Neural crest cell (in vitro differentiated cells): ENCODE data around the gene FNDC10. TPM values are rescaled to one million over a fixed set of nuclear protein-coding genes. Genes with fewer than 3 reads are reported as not detected.
A peak's percentile ranks its signal among the peaks of the same experiment; 100 is the strongest.
"Not testable (repeated sequence)": the region's sequence is repeated elsewhere in the genome, so short reads cannot be mapped to it uniquely, and the experiment has no call there.

Experiments used
- DNase-seq: peaks from one replicate; pipeline ENCODE4 v3.0.0; 2021; ENCODE audit warnings: low read depth, mixed read lengths, low spot score
- H3K27ac Mint-ChIP-seq: one replicate; pipeline ENCODE4 v1.8.0; 2021; ENCODE audit warnings: mild to moderate bottlenecking, mixed read lengths; ENCODE audit not compliant: unreplicated experiment
- H3K27me3 Mint-ChIP-seq: 2 replicates; pipeline ENCODE4 v1.8.0; 2021; ENCODE audit warnings: low read depth, mild to moderate bottlenecking, mixed read lengths
- H3K36me3 Mint-ChIP-seq: 2 replicates; pipeline ENCODE4 v1.8.0; 2021; ENCODE audit warnings: low read depth, mild to moderate bottlenecking, mixed read lengths
- H3K4me1 Mint-ChIP-seq: 2 replicates; pipeline ENCODE4 v1.8.0; 2021; ENCODE audit warnings: mixed read lengths
- H3K4me3 Mint-ChIP-seq: one replicate; pipeline ENCODE4 v1.8.0; 2021; ENCODE audit warnings: mild to moderate bottlenecking, mixed read lengths
- H3K9me3 Mint-ChIP-seq: 2 replicates; pipeline ENCODE4 v1.8.0; 2021; ENCODE audit warnings: mixed read lengths
- CTCF ChIP-seq: fragments of 200-600 bp; sonication (generic); conservative IDR thresholded peaks from 2 replicates; pipeline ENCODE4 v1.5.0; 2021; ENCODE audit warnings: antibody characterized with exemption, mild to moderate bottlenecking
- long read RNA-seq: library from polyadenylated mRNA; unstranded; transcript quantifications from one replicate; pipeline ENCODE4 v2.0.0, GENCODE V29; 2020
- total RNA-seq: library from RNA; stranded (reverse); gene quantifications from 2 replicates; pipeline ENCODE4 v1.2.1, GENCODE V29; 2021

The FNDC10 gene
- 14.3 and 14.5 TPM in 2 replicates for total RNA-seq
- long read RNA-seq, partial matches to known transcripts = 0 of 1 reads
- long read RNA-seq, other reads (novel, unspliced or antisense) = 0 of 1 reads

GRCh38 chr1:1599935-1600860, at the start of gene FNDC10:
TSS of gene FNDC10 (minus strand) at chr1:1600135. CDS start at chr1:1600015, 120 bp downstream.
- Mint-ChIP-seq H3K36me3 (no peaks in the 10 kb centered on the region), H3K27ac (no peak within 1 kb of the TSS), H3K27me3 (peaks cover 46% of the 10 kb centered on the region), H3K4me1 (no peaks in the 10 kb centered on the region), H3K4me3 (peak within 1 kb of the TSS; percentile 80), H3K9me3 (no peaks in the 10 kb centered on the region)
- no peak for TF ChIP-seq CTCF
- DNase-seq = no peak

GRCh38 chr1:1648265-1648664, 48.3 kb upstream of the FNDC10 start:
- H3K27me3 Mint-ChIP-seq, H3K27ac Mint-ChIP-seq, DNase-seq, H3K4me3 Mint-ChIP-seq, H3K9me3 Mint-ChIP-seq, H3K4me1 Mint-ChIP-seq: not testable (repeated sequence)
- H3K36me3 Mint-ChIP-seq = peaks cover 19% of the 10 kb centered on the region

GRCh38 chr1:1647567-1648241, 47.8 kb upstream of the FNDC10 start:
- not testable (repeated sequence) for H3K27me3 Mint-ChIP-seq, H3K9me3 Mint-ChIP-seq

GRCh38 chr1:1646326-1646725, 46.4 kb upstream of the FNDC10 start:
- H3K27me3 Mint-ChIP-seq, H3K9me3 Mint-ChIP-seq, H3K27ac Mint-ChIP-seq, H3K4me3 Mint-ChIP-seq, H3K4me1 Mint-ChIP-seq, DNase-seq: not testable (repeated sequence)
- peaks cover 14% of the 10 kb centered on the region for H3K36me3 Mint-ChIP-seq

More at GRCh38 chr1:1647567-1648241, 47.8 kb upstream of the FNDC10 start:
- not testable (repeated sequence) for H3K4me1 Mint-ChIP-seq, DNase-seq, H3K4me3 Mint-ChIP-seq, H3K27ac Mint-ChIP-seq
- peaks cover 19% of the 10 kb centered on the region for H3K36me3 Mint-ChIP-seq

- H3K4me1 Mint-ChIP-seq, H3K9me3 Mint-ChIP-seq, H3K27me3 Mint-ChIP-seq, H3K4me3 Mint-ChIP-seq, DNase-seq, H3K27ac Mint-ChIP-seq, H3K36me3 Mint-ChIP-seq: not testable (repeated sequence)
Measured at GRCh38 chr1:1640711-1641461, 41.0 kb upstream of the FNDC10 start.

GRCh38 chr1:1640081-1640480, 40.1 kb upstream of the FNDC10 start:
- not testable (repeated sequence) for H3K27ac Mint-ChIP-seq, H3K4me1 Mint-ChIP-seq

GRCh38 chr1:1639368-1639767, 39.4 kb upstream of the FNDC10 start:
- H3K27me3 Mint-ChIP-seq, H3K27ac Mint-ChIP-seq, H3K9me3 Mint-ChIP-seq, H3K36me3 Mint-ChIP-seq, H3K4me3 Mint-ChIP-seq, H3K4me1 Mint-ChIP-seq, DNase-seq: not testable (repeated sequence)

More at GRCh38 chr1:1640081-1640480, 40.1 kb upstream of the FNDC10 start:
- H3K36me3 Mint-ChIP-seq, H3K27me3 Mint-ChIP-seq, H3K9me3 Mint-ChIP-seq, DNase-seq, H3K4me3 Mint-ChIP-seq: not testable (repeated sequence)

- not testable (repeated sequence) for H3K27me3 Mint-ChIP-seq, H3K27ac Mint-ChIP-seq, H3K4me1 Mint-ChIP-seq
Measured at GRCh38 chr1:1638528-1638927, 38.6 kb upstream of the FNDC10 start.

GRCh38 chr1:1637479-1637875, 37.5 kb upstream of the FNDC10 start:
- H3K27ac Mint-ChIP-seq, H3K4me3 Mint-ChIP-seq, H3K27me3 Mint-ChIP-seq, H3K36me3 Mint-ChIP-seq, DNase-seq, H3K4me1 Mint-ChIP-seq, H3K9me3 Mint-ChIP-seq: not testable (repeated sequence)

More at GRCh38 chr1:1638528-1638927, 38.6 kb upstream of the FNDC10 start:
- H3K9me3 Mint-ChIP-seq, DNase-seq, H3K4me3 Mint-ChIP-seq, H3K36me3 Mint-ChIP-seq: not testable (repeated sequence)

- not testable (repeated sequence) for H3K27me3 Mint-ChIP-seq
Measured at GRCh38 chr1:1636621-1637478, 36.9 kb upstream of the FNDC10 start.

GRCh38 chr1:1634613-1635012, 34.7 kb upstream of the FNDC10 start:
- not testable (repeated sequence) for DNase-seq, H3K27ac Mint-ChIP-seq, H3K4me3 Mint-ChIP-seq, H3K36me3 Mint-ChIP-seq, H3K4me1 Mint-ChIP-seq, H3K9me3 Mint-ChIP-seq
- peaks cover 11% of the 10 kb centered on the region for H3K27me3 Mint-ChIP-seq

More at GRCh38 chr1:1636621-1637478, 36.9 kb upstream of the FNDC10 start:
- H3K4me3 Mint-ChIP-seq, H3K36me3 Mint-ChIP-seq, H3K27ac Mint-ChIP-seq, H3K4me1 Mint-ChIP-seq, H3K9me3 Mint-ChIP-seq, DNase-seq: not testable (repeated sequence)
